NCI-H2029 treated with DMSO at 0.1 percent for 48 hours (cell line): ENCODE results near the gene CADPS2.

Experiments used
- DNase-seq: peaks from one replicate; lab custom pipeline; 2025; lab: John Stamatoyannopoulos, UW

Gene CADPS2

DNA sequence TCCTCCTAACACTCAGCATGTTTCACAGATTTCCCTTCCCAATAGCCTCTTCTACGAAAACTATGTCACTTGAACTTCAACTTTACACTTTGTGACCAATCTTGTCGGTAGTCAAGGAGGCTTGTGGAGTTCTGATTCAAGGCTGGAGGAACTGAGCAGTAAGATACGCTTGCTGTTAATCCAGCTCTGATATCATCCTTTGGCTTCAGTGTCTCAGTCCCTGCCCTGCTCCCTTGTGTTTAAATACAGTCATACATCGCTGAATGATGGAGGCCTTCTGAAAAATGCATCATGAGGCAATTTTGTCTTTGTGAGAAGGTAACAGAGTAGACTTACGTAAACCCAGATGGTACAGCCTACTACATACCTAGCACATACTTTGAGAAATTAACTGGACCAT lies 360.9 kb downstream of the CADPS2 start:
- no peak for DNase-seq

GRCh38 chr7:122521767-122522166 lies 364.5 kb downstream of the CADPS2 start:
- no peak for DNase-seq

GRCh38 chr7:122520971-122521555 lies 365.2 kb downstream of the CADPS2 start:
- DNase-seq = no peak

DNA sequence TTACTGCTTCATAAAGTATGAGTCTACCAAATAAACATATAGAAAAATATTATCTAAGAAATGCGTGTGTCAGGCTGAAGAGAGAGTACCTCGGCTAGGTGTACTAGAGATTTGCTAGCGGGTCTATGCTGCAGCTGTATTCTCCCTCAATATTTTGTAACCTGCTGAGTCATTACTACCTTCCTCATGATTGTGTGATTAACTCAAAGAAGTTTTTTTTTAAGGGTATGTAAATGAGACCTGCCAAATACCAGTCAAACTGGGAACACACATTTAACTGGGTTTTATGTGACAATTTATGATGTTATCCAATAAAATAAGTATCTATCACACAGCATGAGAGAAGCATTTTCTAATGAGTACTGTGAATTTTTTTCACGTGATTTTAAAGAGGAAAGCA lies 367.8 kb downstream of the CADPS2 start:
- no peak for DNase-seq

DNA sequence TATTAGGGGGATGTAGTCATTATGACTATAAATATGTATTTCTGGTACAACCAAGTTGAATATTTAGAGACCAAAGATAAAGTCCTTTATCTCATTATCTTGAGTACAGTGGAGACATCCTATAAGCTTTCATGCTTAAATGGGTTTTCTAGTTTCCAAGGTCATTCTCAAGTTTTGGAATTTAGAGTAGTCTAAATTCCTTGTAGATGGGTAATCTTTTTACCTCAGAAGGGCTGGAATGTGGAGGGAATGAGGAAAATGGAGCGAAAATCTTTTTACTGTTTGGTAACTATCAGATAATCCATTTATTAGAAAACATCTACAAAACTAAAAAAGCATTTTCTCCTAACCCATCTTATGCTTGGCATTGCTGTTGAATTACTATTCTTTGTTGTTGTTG lies 368.7 kb downstream of the CADPS2 start:
- no peak for DNase-seq

DNA sequence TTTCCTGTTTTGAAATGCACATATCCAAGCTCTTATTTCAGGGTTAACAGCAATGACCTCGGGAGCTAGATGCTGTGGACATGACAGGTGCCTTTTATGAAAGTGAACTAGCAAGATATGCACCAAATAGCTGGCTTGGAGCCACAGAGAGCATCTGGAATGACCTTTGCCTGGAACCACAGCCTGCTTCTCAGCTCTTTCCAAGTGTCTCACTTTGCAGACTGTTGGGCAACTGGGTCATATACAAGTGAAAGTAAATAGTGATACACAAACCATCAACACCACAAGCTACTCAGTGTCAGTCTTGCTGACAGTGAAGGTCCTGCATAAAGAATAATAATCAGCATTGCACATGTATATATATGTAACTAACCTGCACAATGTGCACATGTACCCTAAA lies 370.9 kb downstream of the CADPS2 start:
- DNase-seq = peak; percentile 27

- no peak for DNase-seq
Observed at GRCh38 chr7:122511268-122511667, 375.0 kb downstream of the CADPS2 start.

- DNase-seq = no peak
Observed at GRCh38 chr7:122507591-122507990, 378.7 kb downstream of the CADPS2 start.

GRCh38 chr7:122492007-122492406 lies 394.3 kb downstream of the CADPS2 start:
- no peak for DNase-seq

- DNase-seq = no peak
Observed at GRCh38 chr7:122488241-122488640, 398.0 kb downstream of the CADPS2 start.

GRCh38 chr7:122487131-122487530 lies 399.1 kb downstream of the CADPS2 start:
- DNase-seq = no peak

DNA sequence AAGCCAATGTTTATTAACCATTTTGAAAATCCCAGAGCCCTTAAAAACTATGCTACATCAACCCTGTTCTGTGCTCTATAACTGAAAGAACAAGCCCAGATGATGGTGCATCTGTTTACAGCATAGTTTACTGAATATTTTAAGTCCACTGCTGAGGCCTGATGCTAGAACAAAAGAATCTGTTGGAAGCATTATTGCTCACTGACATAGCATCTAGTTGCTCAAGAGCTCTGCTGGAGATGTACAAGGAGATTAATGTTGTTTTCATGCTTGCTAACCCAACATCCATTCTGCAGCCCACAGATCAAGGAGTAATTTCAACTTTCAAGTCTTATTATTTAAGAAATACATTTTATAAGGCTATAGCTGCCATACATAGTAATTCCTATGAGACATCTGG lies 400.4 kb downstream of the CADPS2 start:
- DNase-seq = no peak

DNA sequence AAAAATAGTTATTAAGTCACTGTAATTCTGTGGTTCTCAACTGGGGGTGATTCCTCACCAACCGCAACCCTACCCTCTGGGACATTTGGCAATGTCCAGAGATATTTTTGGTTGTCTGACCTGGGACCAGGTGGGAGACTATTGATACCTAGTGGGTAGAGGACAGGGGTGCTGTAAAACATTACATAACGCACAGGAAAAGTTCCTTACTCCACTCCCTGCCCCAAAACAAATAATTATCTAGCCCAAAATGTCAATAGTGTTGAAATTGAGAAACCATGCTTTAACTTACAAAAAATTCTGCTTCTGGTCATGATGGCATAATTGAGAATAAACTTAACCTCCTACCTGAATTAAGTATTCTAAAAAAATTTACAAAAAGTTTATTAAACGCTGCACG lies 404.0 kb downstream of the CADPS2 start:
- no peak for DNase-seq

DNA sequence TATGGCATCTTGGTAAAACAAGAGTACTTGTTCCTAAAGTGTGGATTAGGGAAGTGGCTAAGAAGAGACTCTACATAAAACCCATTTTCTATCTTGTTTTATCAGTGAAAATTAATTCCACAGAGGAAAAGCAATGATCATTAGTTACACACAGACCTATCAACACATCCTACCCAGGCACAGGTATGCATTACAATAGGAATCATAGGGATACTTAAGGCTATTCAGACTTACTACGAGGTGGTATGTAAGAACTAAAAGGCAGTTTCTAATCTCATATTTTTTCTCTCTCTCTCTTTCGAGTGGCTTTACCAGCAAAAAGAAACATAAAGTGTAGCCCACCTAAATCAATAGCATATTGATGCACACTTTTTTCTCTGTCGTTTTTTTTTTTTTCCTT lies 415.4 kb downstream of the CADPS2 start:
- no peak for DNase-seq

DNA sequence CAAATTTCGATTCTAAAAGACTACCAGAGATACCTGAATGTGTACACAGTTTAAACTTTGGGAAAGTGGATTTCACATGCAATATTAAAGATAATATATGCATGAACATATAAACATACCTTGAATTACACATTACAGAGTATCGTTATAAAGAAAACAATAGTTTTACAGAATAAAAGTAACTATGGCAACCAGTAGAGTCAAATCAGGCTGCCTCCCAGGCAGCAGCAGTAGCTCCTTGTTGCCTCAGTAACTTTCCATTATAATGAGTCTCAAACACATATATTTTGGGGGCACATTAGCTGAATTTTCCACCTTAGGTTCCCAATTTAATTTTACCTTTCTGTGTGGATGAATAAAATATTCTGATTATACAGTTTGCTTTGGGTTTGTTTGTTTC lies 417.3 kb downstream of the CADPS2 start:
- DNase-seq = no peak

GRCh38 chr7:122467661-122468449 lies 418.4 kb downstream of the CADPS2 start:
- no peak for DNase-seq

DNA sequence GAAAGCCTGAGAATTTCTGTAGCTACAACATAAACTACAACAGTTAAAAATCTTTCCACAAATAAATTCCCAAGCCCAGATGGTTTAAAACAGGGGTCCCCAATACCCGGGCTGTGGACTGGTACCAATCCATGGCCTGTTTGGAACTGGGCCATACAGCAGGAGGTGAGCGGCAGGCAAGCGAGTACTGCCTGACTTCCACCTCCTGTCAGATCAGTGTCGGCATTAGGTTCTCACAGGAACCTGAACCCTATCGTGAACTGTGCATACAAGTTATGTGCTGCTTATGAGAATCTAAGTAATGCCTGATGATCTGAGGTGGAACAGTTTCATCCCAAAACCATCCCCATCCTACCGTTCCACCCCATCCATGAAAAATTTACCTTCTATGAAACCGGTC lies 421.0 kb downstream of the CADPS2 start:
- no peak for DNase-seq

- no peak for DNase-seq
Observed at GRCh38 chr7:122463631-122464030, 422.6 kb downstream of the CADPS2 start.

DNA sequence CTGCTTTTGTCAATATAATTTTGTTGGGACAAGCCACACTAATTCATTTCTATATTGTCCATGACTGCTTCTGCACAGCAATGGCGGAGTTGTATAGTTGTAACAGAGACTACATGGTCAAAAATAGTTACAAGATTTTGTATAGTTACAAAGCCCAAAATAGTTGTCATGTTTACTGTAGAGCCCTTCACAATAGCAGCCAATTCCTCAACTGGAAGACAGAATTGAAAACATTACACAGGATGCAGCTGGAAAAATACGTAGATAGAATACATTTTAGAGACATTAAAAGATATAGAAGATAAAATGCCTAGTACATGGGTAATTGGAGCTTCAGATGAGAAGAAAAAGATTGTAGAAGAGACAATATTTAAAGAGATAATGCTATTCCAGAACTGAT lies 425.3 kb downstream of the CADPS2 start:
- DNase-seq = no peak

GRCh38 chr7:122457969-122458368 lies 428.3 kb downstream of the CADPS2 start:
- no peak for DNase-seq

DNA sequence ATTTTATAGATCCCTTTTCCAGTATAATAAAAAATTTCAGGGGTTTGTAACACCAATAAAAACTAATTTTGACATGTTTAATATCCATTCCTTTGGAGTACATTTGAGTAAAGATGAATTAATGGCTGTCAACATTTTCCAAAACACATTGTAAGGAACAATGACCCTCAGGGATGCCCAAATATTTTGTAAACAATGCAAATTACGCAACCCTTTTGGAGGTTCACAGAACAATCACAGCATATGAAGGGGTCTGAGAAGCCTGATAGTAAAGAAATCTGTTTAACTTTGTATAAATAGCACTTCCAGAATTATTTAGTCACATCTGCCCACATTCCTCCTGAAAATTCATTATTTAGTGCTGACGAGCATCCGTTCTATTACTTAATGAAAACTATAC lies 428.9 kb downstream of the CADPS2 start:
- no peak for DNase-seq

- no peak for DNase-seq
Observed at GRCh38 chr7:122454776-122455507, 431.3 kb downstream of the CADPS2 start.

- no peak for DNase-seq
Observed at GRCh38 chr7:122453432-122453831, 432.8 kb downstream of the CADPS2 start.
